Spleen (tissue), 11 donors: ENCODE measurements around the gene SMAD5. TPM values are rescaled to one million over a fixed set of nuclear protein-coding genes. Genes with fewer than 3 reads are reported as not detected.

Experiments
- DNase-seq: peaks from one replicate; pipeline ENCODE4 v3.0.0-alpha.2; 2020
- H3K27ac ChIP-seq, 8 donors: fragments of 200-600 bp; sonication (generic) in 7 of 8; 1 replicate in 4 of 8; 2 replicates in 4 of 8; pipeline versions ENCODE4 v1.5.0 to v1.8.0; 2016 to 2021; ENCODE audit warnings: inconsistent platforms in 4 of 8, mild to moderate bottlenecking in 4 of 8, moderate library complexity in 1 of 8
- H3K27me3 ChIP-seq, 7 donors: fragments of 200-600 bp; sonication (generic) in 6 of 7; replicated peaks in 1 of 7; 1 replicate in 4 of 7; 2 replicates in 3 of 7; pipeline versions ENCODE4 v1.5.0 to v1.8.0; 2016 to 2021; ENCODE audit warnings: inconsistent platforms in 3 of 7, mild to moderate bottlenecking in 1 of 7
- H3K36me3 ChIP-seq, 6 donors: fragments of 200-600 bp; sonication (generic) in 5 of 6; 1 replicate in 4 of 6; 2 replicates in 2 of 6; pipeline versions ENCODE4 v1.5.0 to v1.8.0; 2016 to 2021; ENCODE audit warnings: inconsistent platforms in 2 of 6
- H3K4me1 ChIP-seq, 6 donors: fragments of 200-600 bp; sonication (generic) in 5 of 6; 1 replicate in 3 of 6; 2 replicates in 3 of 6; pipeline versions ENCODE4 v1.5.0 to v1.8.0; 2016 to 2021; ENCODE audit warnings: inconsistent platforms in 3 of 6
- H3K4me3 ChIP-seq, 8 donors: fragments of 200-600 bp; sonication (generic) in 7 of 8; 1 replicate in 4 of 8; 2 replicates in 4 of 8; pipeline versions ENCODE4 v1.5.0 to v1.8.0; 2016 to 2021; ENCODE audit warnings: inconsistent platforms in 4 of 8, mild to moderate bottlenecking in 4 of 8, moderate library complexity in 2 of 8
- H3K9me3 ChIP-seq, 8 donors: fragments of 200-600 bp; sonication (generic) in 7 of 8; 1 replicate in 4 of 8; 2 replicates in 4 of 8; pipeline versions ENCODE4 v1.5.0 to v1.8.0; 2016 to 2021; ENCODE audit warnings: inconsistent platforms in 4 of 8
- CTCF ChIP-seq, 11 experiments: fragments of 200-600 bp in 7 of 11; fragments of 450-650 bp in 4 of 11; sonication (generic) in 4 of 11; IDR thresholded peaks in 8 of 11; conservative IDR thresholded peaks in 3 of 11; 1 replicate in 7 of 11; 2 replicates in 4 of 11; pipeline versions ENCODE4 v1.4.0 to v1.8.0; 2016 to 2021; ENCODE audit warnings: antibody characterized with exemption in 11 of 11, inconsistent platforms in 4 of 11, mild to moderate bottlenecking in 1 of 11
- POLR2A ChIP-seq, 3 donors: fragments of 450-650 bp; IDR thresholded peaks; one replicate each; pipeline ENCODE4 v1.5.1; 2017; ENCODE audit warnings: antibody characterized with exemption in 3 of 3, mild to moderate bottlenecking in 1 of 3
- POLR2AphosphoS5 ChIP-seq, 3 donors: sonication (generic); formaldehyde crosslinking; IDR thresholded peaks; one replicate each; pipeline ENCODE4 v1.5.1; 2017; ENCODE audit warnings: antibody characterized with exemption in 3 of 3
- WGBS, 5 donors: extraction: QIAGEN DNeasy Blood & Tissue Kit in 3 of 5; methylation state at CpG; one replicate each; pipeline versions ENCODE4 v1.1.5 to v1.1.7; 2013 to 2018; 5-methylcytosine and 5-hydroxymethylcytosine counted together
- intact Hi-C: fragments of 100-400 bp; cut with DNase I; formaldehyde crosslinking; loops from one replicate; pipeline ENCODE4 v1.15.0; 2023; ENCODE audit warnings: low total_unique reads
- polyA plus RNA-seq, 3 donors: library from polyadenylated mRNA; stranded (reverse); fragments of 200-250 nt; gene quantifications; one replicate each; pipeline ENCODE4 v1.2.1, GENCODE V29; 2013
- total RNA-seq, 7 donors: library from RNA; depleted of rRNA in 3 of 7; stranded (reverse); fragments of >200 nt in 3 of 7; fragmentation: NEBNext Ultra II Directional in 4 of 7; extraction: Animal tissue kit (Norgen Biotek cat#: 25700) in 4 of 7; gene quantifications; one replicate each; pipeline versions ENCODE4 v1.1.0 to v1.2.1, GENCODE V29; 2016 to 2021
- donor health status: healthy with polysubstance abuse.
- donor health status: DM: no; HTN: no; CAD: no; lungs with moderate emphysema.
- donor health status: DM: no; HTN: no; CAD: no.
- donor health status: Bipolar disorder and iron deficiency.
- donor health status: healthy.
- donor health status: DM: no; HTN: no; CAD: no.
- donor health status: DM: yes; HTN: yes; CAD: no.

Gene SMAD5
- total and polyA plus RNA-seq, 10 donors = 5.3 to 70.4 (median 52.8) TPM

- Histone ChIP-seq H3K27ac (no peak overlapping the region), H3K9me3 (no peaks in the 10 kb centered on the region), H3K4me3 (peak overlapping the region in 6 of 8 donors; percentile 22 to 53 (median 36)), H3K36me3 (peaks cover 0 to 26% (median 8%) of the 10 kb centered on the region in 6 donors), H3K27me3 (peaks cover 9 to 66% (median 28%) of the 10 kb centered on the region in 7 donors), H3K4me1 (peaks cover 13 to 28% (median 21%) of the 10 kb centered on the region in 6 donors)
- DNase-seq = peak; percentile 66
- 19 to 35% (median 22%) methylated on average over 40 to 44 of the region's 44 CpGs for WGBS, 5 donors
- intact Hi-C loops = no loop called here
- TF ChIP-seq POLR2AphosphoS5 (IDR thresholded peaks at IDR 0.05) (no peak), CTCF (IDR thresholded peaks at IDR 0.05 in 8 of 11, conservative IDR thresholded peaks at IDR 0.05 in 3 of 11) (no peak)
Measured at GRCh38 chr5:136191304-136192014, 58.8 kb downstream of the SMAD5 start.

- Histone ChIP-seq H3K9me3 (no peaks in the 10 kb centered on the region), H3K27me3 (peaks cover 9 to 72% (median 28%) of the 10 kb centered on the region in 7 donors), H3K36me3 (peaks cover 0 to 20% (median 8%) of the 10 kb centered on the region in 6 donors), H3K4me3 (peak overlapping the region in 7 of 8 donors; percentile 22 to 53 (median 35)), H3K27ac (no peak overlapping the region), H3K4me1 (peaks cover 13 to 28% (median 21%) of the 10 kb centered on the region in 6 donors)
- DNase-seq = peak; percentile 56
- intact Hi-C loops = no loop called here
- TF ChIP-seq POLR2AphosphoS5 (IDR thresholded peaks at IDR 0.05) = peak in 1 of 3 donors; percentile 49
- TF ChIP-seq CTCF (IDR thresholded peaks at IDR 0.05 in 8 of 11, conservative IDR thresholded peaks at IDR 0.05 in 3 of 11) = no peak
- WGBS, 5 donors = 3 to 7% (median 4%) methylated on average over 3 to 56 of the region's 56 CpGs
Measured at GRCh38 chr5:136192015-136192525, 59.4 kb downstream of the SMAD5 start.

- TF ChIP-seq POLR2A (IDR thresholded peaks at IDR 0.05) = no peak
- no peak for TF ChIP-seq CTCF (IDR thresholded peaks at IDR 0.05 in 8 of 11, conservative IDR thresholded peaks at IDR 0.05 in 3 of 11)
- TF ChIP-seq POLR2AphosphoS5 (IDR thresholded peaks at IDR 0.05) = peak in 1 of 3 donors; percentile 4
- Histone ChIP-seq H3K9me3 (no peaks in the 10 kb centered on the region), H3K27ac (no peak within 1 kb of the TSS), H3K4me3 (peak within 1 kb of the TSS in 7 of 8 donors; percentile 22 to 53 (median 35)), H3K36me3 (peaks cover 0 to 14% (median 5%) of the 10 kb centered on the region in 6 donors), H3K27me3 (peaks cover 9 to 79% (median 28%) of the 10 kb centered on the region in 7 donors), H3K4me1 (peaks cover 13 to 28% (median 21%) of the 10 kb centered on the region in 6 donors)
- peak; percentile 74 for DNase-seq
- intact Hi-C loops = no loop called here
- 2 to 6% (median 2%) methylated on average over 25 to 81 of the region's 81 CpGs for WGBS, 5 donors
Measured at GRCh38 chr5:136192526-136193321, 60.1 kb downstream of the SMAD5 start, which contains the start of gene SMIM32. Gene SMIM32 (minus strand): TSS chr5:136193162. CDS start chr5:136192524, 638 bp downstream.
